Mesendoderm (in vitro differentiated cells): ENCODE data around the gene HMMR.

Experiments used
- DNase-seq: peaks from one replicate; pipeline ENCODE4 v3.0.0; 2013
- H2AK5ac ChIP-seq: 2 replicates; pipeline ENCODE4 v1.6.1; 2013; ENCODE audit warnings: low read length, inconsistent platforms
- H2BK120ac ChIP-seq: 2 replicates; pipeline ENCODE4 v1.6.1; 2013; ENCODE audit warnings: low read depth, mild to moderate bottlenecking, low read length, moderate library complexity, mixed read lengths
- H2BK15ac ChIP-seq: replicated peaks from 2 replicates; pipeline ENCODE4 v1.6.1; 2013; ENCODE audit warnings: low read depth, mild to moderate bottlenecking, moderate library complexity
- H2BK5ac ChIP-seq: 2 replicates; pipeline ENCODE4 v1.6.1; 2013; ENCODE audit warnings: low read length, inconsistent platforms
- H3K18ac ChIP-seq: 2 replicates; pipeline ENCODE4 v1.6.1; 2013; ENCODE audit warnings: mild to moderate bottlenecking, low read length, mixed read lengths
- H3K23ac ChIP-seq: one replicate; pipeline ENCODE4 v1.6.1; 2013; ENCODE audit warnings: low read length
- H3K27ac ChIP-seq: 2 replicates; pipeline ENCODE4 v1.5.1; 2013; ENCODE audit warnings: low read depth, mild to moderate bottlenecking, inconsistent platforms, low read length, moderate library complexity
- H3K27me3 ChIP-seq: 2 replicates; pipeline ENCODE4 v1.6.1; 2013; ENCODE audit warnings: low read length, control low read depth, mild to moderate bottlenecking, inconsistent platforms; ENCODE audit not compliant: insufficient read depth, poor library complexity
- H3K36me3 ChIP-seq: 2 replicates; pipeline ENCODE4 v1.6.1; 2013; ENCODE audit warnings: low read length, inconsistent platforms; ENCODE audit not compliant: control insufficient read depth, insufficient read depth
- H3K4ac ChIP-seq: one replicate; pipeline ENCODE4 v1.6.1; 2013; ENCODE audit warnings: low read depth, mild to moderate bottlenecking, low read length, moderate library complexity
- H3K4me1 ChIP-seq: 2 replicates; pipeline ENCODE4 v1.6.1; 2013; ENCODE audit warnings: low read depth, low read length, inconsistent platforms; ENCODE audit not compliant: control insufficient read depth
- H3K4me2 ChIP-seq: 2 replicates; pipeline ENCODE4 v1.6.1; 2013; ENCODE audit warnings: low read length
- H3K4me3 ChIP-seq: 2 replicates; pipeline ENCODE4 v1.5.1; 2013; ENCODE audit warnings: mild to moderate bottlenecking, low read length
- H3K56ac ChIP-seq: one replicate; pipeline ENCODE4 v1.6.1; 2013; ENCODE audit warnings: low read length
- H3K79me1 ChIP-seq: 2 replicates; pipeline ENCODE4 v1.6.1; 2013; ENCODE audit warnings: low read length, inconsistent platforms
- H3K79me2 ChIP-seq: 2 replicates; pipeline ENCODE4 v1.6.1; 2013; ENCODE audit warnings: mild to moderate bottlenecking, low read length; ENCODE audit not compliant: control insufficient read depth, insufficient read depth
- H3K9ac ChIP-seq: 2 replicates; pipeline ENCODE4 v1.6.1; 2013; ENCODE audit warnings: low read length, inconsistent platforms
- H4K5ac ChIP-seq: one replicate; pipeline ENCODE4 v1.6.1; 2013; ENCODE audit warnings: low read length
- H4K8ac ChIP-seq: one replicate; pipeline ENCODE4 v1.6.1; 2013; ENCODE audit warnings: low read depth, mild to moderate bottlenecking, control low read depth, low read length, moderate library complexity
- WGBS: extraction: QIAGEN DNeasy Blood & Tissue Kit; methylation state at CpG from one replicate; pipeline ENCODE4 v1.1.7; 2013; ENCODE audit warnings: low lambda C conversion rate, missing lambda C conversion rate; ENCODE audit not compliant: insufficient coverage; ENCODE audit errors: extremely low coverage; 5-methylcytosine and 5-hydroxymethylcytosine counted together

HMMR gene

GRCh38 chr5:163459462-163459818 lies 992 bp upstream of the HMMR start:
- Histone ChIP-seq H3K79me2 (peaks cover 5% of the 10 kb centered on the region), H3K79me1 (peaks cover 2% of the 10 kb centered on the region), H3K56ac (peak overlapping the region; percentile 98), H3K27me3 (no peaks in the 10 kb centered on the region), H3K27ac (peak overlapping the region; percentile 93), H3K4me1 (no peaks in the 10 kb centered on the region), H3K4me2 (peak overlapping the region; percentile 96), H3K36me3 (no peaks in the 10 kb centered on the region), H2BK5ac (peak overlapping the region; percentile 79), H3K23ac (no peak overlapping the region), H3K4me3 (peak overlapping the region; percentile 94), H4K5ac (no peak overlapping the region), H3K4ac (peak overlapping the region; percentile 92), H2BK15ac (no peak overlapping the region), H2AK5ac (no peak overlapping the region), H4K8ac (no peak overlapping the region), H3K18ac (peak overlapping the region; percentile 54), H3K9ac (peak overlapping the region; percentile 98), H2BK120ac (no peak overlapping the region)
- no peak for DNase-seq
- WGBS: no CpG with 5 or more reads among the region's 12 CpGs

- peak within 1 kb of the TSS; percentile 79 for H2BK5ac ChIP-seq
- H3K9ac ChIP-seq: peak within 1 kb of the TSS; percentile 98
- peak within 1 kb of the TSS; percentile 57 for H3K18ac ChIP-seq
- peak; percentile 100 for DNase-seq
- no peak within 1 kb of the TSS for H2BK120ac ChIP-seq
- H3K79me2 ChIP-seq: peaks cover 5% of the 10 kb centered on the region
- H3K79me1 ChIP-seq: peaks cover 2% of the 10 kb centered on the region
- peak within 1 kb of the TSS; percentile 96 for H3K4me2 ChIP-seq
- no peak within 1 kb of the TSS for H3K23ac ChIP-seq
- H3K4me1 ChIP-seq: no peaks in the 10 kb centered on the region
- H3K4ac ChIP-seq: peak within 1 kb of the TSS; percentile 92
- H4K5ac ChIP-seq: peak within 1 kb of the TSS; percentile 88
- no CpG with 5 or more reads among the region's 59 CpGs for WGBS
- no peak within 1 kb of the TSS for H2BK15ac ChIP-seq
- H3K36me3 ChIP-seq: no peaks in the 10 kb centered on the region
- peak within 1 kb of the TSS; percentile 94 for H3K4me3 ChIP-seq
- H2AK5ac ChIP-seq: peak within 1 kb of the TSS; percentile 6
- H3K27me3 ChIP-seq: no peaks in the 10 kb centered on the region
- H4K8ac ChIP-seq: no peak within 1 kb of the TSS
- peak within 1 kb of the TSS; percentile 98 for H3K56ac ChIP-seq
- H3K27ac ChIP-seq: peak within 1 kb of the TSS; percentile 97
These were observed 442 bp upstream of the HMMR start, which contains the start of gene NUDCD2 for GRCh38 chr5:163459819-163460561. Gene NUDCD2 (minus strand): TSS chr5:163460102. CDS start chr5:163460050, 52 bp downstream.

DNA sequence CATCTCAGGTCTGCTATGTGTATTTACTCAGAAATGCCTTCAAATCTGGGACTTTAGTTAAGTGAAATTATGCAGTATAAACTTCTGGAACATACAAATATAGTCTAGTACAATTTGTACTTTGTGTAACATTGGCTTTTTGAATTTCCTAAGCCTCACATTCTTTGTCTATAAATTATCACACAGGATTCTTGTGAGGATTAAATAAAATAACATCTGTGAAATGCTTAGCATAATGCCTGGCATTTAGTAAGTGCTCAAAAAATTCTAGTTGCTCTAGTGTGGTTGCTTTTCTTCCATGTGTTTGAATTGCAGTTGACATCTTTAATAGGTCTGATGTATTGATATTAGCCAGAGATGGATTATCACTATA lies 2.6 kb downstream of the HMMR start:
- Histone ChIP-seq H3K36me3 (no peaks in the 10 kb centered on the region), H3K79me2 (peaks cover 5% of the 10 kb centered on the region), H4K8ac (no peak overlapping the region), H3K27me3 (no peaks in the 10 kb centered on the region), H3K79me1 (peaks cover 2% of the 10 kb centered on the region), H2BK15ac (no peak overlapping the region), H3K27ac (no peak overlapping the region), H3K9ac (no peak overlapping the region), H3K4me1 (no peaks in the 10 kb centered on the region), H2AK5ac (no peak overlapping the region), H3K4ac (no peak overlapping the region), H4K5ac (no peak overlapping the region), H3K4me3 (no peak overlapping the region), H2BK120ac (no peak overlapping the region), H3K4me2 (no peak overlapping the region), H3K23ac (no peak overlapping the region), H3K18ac (no peak overlapping the region), H2BK5ac (no peak overlapping the region), H3K56ac (no peak overlapping the region)
- DNase-seq: no peak

DNA sequence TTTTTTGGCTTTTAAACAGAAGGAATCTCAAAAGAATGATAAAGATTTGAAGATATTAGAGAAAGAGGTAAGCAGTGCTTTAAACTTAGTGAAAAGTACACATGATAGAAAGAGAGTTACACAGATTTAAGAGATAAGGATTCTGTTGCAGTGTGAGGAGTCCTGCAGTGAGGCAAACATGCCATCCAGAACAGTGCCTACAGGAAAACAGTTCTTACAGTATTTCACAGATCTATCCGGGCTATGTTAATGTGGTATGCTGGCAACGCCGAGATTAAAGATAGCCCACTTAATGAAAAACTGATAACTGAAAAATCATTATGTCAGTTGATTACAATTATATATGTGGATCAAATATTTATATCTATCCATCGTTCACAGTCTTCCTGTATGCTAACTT lies 7.2 kb downstream of the HMMR start:
- H3K56ac ChIP-seq: no peak overlapping the region
- no peak overlapping the region for H3K9ac ChIP-seq
- H3K18ac ChIP-seq: no peak overlapping the region
- H3K4ac ChIP-seq: no peak overlapping the region
- no CpG with 5 or more reads among the region's 4 CpGs for WGBS
- H3K4me2 ChIP-seq: no peak overlapping the region
- no peaks in the 10 kb centered on the region for H3K79me2 ChIP-seq
- H3K4me3 ChIP-seq: no peak overlapping the region
- H2AK5ac ChIP-seq: no peak overlapping the region
- no peak overlapping the region for H4K5ac ChIP-seq
- H3K27me3 ChIP-seq: no peaks in the 10 kb centered on the region
- no peak for DNase-seq
- no peak overlapping the region for H2BK15ac ChIP-seq
- H3K23ac ChIP-seq: no peak overlapping the region
- no peaks in the 10 kb centered on the region for H3K4me1 ChIP-seq
- H2BK120ac ChIP-seq: no peak overlapping the region
- H3K79me1 ChIP-seq: no peaks in the 10 kb centered on the region
- peaks cover 2% of the 10 kb centered on the region for H3K36me3 ChIP-seq
- no peak overlapping the region for H2BK5ac ChIP-seq
- no peak overlapping the region for H3K27ac ChIP-seq
- no peak overlapping the region for H4K8ac ChIP-seq

DNA sequence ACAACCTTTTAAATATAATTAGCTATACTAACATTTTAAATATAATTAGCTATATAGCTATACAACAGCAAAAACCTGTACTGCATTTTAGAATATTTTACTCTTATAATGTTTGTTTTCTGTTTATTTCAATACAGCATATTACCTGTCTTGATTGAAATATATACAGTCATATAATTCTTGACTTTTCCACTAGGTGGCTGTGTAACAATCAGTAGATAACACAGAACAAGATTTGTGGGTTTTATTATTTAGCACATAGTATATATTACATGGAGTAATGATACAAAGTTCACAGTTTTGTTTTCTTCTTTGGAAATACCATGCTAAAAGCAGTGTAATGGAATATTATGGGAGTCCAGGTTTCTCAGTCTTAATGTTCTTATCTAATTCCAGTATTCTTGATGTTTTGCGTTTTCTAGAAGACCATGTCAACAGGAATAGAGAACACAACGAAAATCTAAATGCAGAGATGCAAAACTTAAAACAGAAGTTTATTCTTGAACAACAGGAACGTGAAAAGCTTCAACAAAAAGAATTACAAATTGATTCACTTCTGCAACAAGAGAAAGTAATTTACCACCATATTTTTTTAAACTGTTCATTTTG lies 13.3 kb downstream of the HMMR start:
- Histone ChIP-seq H3K4me2 (no peak overlapping the region), H3K4me3 (no peak overlapping the region), H3K9ac (no peak overlapping the region), H3K23ac (no peak overlapping the region), H2BK5ac (no peak overlapping the region), H3K27me3 (no peaks in the 10 kb centered on the region), H3K56ac (no peak overlapping the region), H3K79me2 (no peaks in the 10 kb centered on the region), H4K5ac (no peak overlapping the region), H2BK120ac (no peak overlapping the region), H2BK15ac (no peak overlapping the region), H3K36me3 (no peaks in the 10 kb centered on the region), H3K4ac (no peak overlapping the region), H3K27ac (no peak overlapping the region), H3K18ac (no peak overlapping the region), H3K79me1 (no peaks in the 10 kb centered on the region), H4K8ac (no peak overlapping the region), H3K4me1 (no peaks in the 10 kb centered on the region), H2AK5ac (no peak overlapping the region)
- DNase-seq: no peak
- no CpG with 5 or more reads among the region's 3 CpGs for WGBS
